NCI-H345 (cell line): ENCODE measurements around the gene SCGB3A2.
"Not testable (repeated sequence)": the region's sequence is repeated elsewhere in the genome, so short reads cannot be mapped to it uniquely, and the experiment has no call there.

Source experiments
- DNase-seq: peaks from one replicate; lab custom pipeline; 2025; lab: John Stamatoyannopoulos, UW

Gene SCGB3A2

DNA sequence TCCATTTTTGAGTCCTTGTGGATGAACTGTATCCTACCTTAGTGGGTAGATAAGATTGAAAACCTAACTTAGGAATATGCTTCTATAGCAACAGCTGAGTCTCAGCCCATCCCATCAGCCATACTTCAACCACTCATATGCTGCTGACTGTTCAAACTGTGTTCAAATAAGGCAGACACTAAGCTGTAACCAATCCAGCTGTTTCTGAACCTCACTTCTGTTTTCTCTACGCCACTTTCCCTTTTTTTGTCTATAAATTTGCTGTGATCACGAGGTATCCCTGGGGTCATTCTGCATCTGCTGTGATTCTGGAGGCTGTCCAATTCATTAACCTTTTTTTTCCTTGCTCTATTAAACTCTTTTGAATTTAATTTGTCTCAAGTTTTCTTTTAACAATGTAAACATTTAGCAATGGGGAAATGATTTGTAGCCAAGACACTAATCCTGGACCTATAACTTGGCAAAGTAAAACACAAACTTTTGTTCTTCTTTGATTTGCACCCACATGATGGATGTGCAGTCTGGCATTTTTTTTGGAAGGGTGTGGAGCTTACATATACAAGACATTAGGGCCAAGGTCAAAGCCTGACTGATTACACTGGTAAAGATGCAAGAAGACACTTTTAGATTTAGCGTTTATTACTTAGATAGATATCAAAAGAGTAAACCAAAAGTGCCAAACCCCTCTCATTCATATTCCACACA, 14.9 kb upstream of the SCGB3A2 start:
- DNase-seq = no peak

- peak; percentile 17 for DNase-seq
Observed at GRCh38 chr5:147869112-147869511, 9.4 kb upstream of the SCGB3A2 start.

GRCh38 chr5:147869892-147870291, 8.6 kb upstream of the SCGB3A2 start:
- DNase-seq = not testable (repeated sequence)

GRCh38 chr5:147871980-147872549, 6.4 kb upstream of the SCGB3A2 start:
- not testable (repeated sequence) for DNase-seq

DNA sequence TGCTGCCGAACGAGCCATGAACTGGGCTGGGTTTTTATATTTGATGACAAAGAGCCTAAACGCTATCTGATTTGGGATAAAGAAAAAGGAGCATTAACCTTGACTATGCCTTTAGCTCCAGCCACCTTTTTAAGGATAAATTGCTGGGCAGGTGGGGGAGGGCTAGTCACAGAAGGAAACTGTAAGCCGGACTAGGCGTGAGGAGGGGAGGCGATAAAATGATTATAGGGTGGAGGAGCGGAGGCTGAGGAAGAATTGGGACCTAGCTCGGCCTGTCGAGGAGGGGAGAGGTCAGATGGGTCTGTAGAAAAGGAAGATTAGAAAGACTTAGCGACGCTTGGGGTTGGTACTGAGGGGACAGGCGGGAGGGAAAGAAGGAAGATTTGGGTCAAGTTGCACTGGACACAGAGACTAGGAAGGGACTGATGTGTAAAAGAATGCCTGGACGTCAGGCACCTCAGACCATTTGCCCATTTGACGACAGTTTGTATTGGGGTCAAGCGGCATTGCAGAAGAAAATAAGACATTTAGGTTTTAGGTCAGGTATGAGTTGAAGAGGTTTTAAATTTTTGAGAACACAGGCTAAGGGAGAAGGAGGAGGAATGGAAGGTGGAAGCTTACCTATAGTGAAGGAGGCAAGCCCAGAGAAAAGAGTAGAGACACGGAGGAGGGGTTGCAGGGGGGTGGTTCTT, 5.6 kb upstream of the SCGB3A2 start:
- DNase-seq = not testable (repeated sequence)

DNA sequence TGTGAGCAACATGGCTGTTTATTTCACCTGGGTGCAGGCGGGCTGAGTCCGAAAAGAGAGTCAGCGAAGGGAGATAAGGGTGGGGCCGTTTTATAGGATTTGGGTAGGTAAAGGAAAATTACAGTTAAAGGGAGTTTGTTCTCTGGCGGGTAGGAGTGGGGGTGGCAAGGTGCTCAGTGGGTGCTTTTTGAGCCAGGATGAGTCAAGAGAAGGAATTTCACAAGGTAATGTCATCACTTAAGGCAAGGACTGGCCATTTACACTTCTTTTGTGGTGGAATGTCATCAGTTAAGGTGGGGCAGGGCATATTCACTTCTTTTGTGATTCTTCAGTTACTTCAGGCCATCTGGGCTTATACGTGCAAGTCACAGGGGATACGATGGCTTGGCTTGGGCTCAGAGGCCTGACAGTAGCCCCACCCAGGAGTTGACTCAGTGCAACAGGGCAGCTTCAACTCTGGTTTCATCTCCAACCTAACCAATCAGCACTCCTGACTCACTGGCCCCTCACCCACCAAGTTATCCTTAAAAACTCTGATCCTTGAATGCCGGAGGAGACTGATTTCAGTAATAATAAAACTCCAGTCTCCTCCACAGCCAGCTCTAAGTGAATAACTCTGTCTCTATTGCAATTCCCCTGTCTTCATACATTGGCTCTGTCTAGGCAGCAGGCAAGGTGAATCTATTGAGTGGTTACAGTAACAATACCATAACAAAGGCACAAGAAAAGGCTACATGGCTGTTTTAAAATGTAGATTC, 4.2 kb upstream of the SCGB3A2 start:
- not testable (repeated sequence) for DNase-seq

- no peak for DNase-seq
Observed at GRCh38 chr5:147874910-147875367, 3.6 kb upstream of the SCGB3A2 start.

- no peak for DNase-seq
Observed at GRCh38 chr5:147876141-147876540, 2.4 kb upstream of the SCGB3A2 start.

DNA sequence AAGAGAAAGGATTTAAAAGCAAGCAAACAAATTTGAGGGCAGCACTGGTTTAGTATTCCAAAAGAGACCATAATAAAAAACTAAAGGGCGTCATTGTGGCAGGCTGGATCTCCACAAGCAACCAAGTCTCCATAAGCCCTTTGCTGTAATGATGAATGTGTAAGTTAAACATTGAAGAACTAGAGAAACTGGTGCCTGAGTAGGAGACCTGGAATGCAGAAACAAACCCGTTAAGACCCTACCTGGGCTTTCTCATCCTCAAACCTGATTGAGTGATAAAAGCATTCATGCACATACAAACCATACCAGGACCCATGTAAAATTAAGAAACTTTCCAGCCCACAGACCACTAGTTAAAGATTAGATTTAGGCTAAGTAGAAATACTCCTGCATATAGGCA, 1.9 kb upstream of the SCGB3A2 start:
- DNase-seq = no peak

GRCh38 chr5:147879784-147880183, 1.3 kb downstream of the SCGB3A2 start:
- no peak for DNase-seq

DNA sequence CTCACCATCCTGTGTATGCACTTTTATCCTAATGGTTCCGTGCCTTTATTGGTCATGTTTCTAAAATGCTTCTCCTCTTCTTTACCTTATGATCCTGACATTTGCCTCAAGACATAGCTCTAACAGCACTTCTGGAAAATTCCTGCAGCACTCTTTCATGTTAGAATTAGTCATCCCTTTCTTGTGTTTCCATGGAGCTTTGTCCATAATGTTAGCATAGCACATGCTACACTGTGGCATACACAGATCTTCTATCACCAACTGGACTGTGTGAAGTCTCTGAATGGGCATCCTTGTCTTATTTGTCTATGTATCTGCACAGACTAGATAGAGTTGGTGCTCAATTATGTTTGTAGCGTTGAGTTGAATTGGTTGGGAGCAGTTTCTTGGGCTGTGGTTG, 2.0 kb downstream of the SCGB3A2 start:
- DNase-seq = no peak

DNA sequence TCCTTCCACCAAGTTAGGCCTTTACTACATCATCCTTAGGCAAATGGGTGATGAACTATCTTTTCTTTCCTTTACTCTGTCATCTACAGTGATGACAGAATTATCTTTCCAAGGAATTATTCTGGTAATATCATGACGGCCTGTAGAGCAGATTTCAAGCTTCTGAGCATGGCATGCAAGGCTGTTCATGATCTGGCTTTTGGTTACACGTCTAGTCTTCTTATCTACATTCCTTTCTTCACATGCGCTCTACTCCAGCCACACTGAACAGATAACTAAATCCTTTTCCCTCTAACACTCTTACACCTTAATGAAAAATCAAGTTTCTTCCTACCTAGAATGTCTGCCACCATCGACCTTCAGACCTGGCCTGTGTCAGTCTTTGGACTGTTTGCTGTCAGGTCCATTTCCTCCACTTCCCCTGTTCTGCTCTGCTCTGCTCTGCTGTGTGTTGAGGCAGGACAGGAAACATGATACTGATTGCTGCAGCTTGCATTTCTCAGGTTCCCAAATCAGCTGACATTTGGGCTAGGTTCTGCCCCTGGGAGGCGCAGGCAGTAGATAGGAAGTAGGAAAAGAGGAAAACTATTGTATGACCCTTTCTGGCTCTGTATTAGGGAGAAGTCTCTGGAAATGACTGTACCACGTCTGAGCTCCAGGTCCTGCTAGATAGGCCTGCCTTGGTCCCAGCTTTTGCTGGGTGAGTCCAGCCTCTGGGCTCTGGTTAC, 4.2 kb downstream of the SCGB3A2 start:
- DNase-seq = no peak

- DNase-seq = peak; percentile 26
Observed at GRCh38 chr5:147887026-147887627, 8.6 kb downstream of the SCGB3A2 start.

- no peak for DNase-seq
Observed at GRCh38 chr5:147887930-147888329, 9.4 kb downstream of the SCGB3A2 start.

DNA sequence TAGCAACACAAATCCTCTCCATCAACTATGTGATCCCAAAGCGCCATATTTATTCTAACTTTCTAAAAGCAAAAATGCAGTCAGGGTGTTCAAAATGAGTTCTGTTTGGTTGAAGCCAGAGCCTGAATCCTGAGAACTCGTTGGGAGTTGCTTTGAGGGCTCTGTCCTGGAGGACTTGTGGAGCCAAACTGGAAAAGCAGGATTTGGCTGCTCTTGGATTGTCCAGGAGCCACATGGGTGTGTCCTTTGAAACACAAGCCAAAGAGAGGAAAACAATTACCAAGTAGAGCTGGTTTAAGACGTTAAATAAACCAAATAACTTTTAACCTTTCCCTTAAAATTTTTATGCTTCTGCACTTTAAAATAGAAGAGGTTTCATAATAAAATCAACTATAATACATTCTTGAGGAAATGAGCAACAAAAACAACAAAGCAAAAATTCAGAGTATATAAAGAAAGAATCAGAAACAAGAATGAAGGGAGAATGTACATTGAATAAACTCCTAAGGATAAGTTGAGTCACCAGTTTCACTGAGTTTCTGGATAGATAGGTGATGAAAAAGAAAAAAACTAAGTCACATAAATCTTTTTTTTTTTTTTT, 14.3 kb downstream of the SCGB3A2 start:
- peak; percentile 21 for DNase-seq

- no peak for DNase-seq
Observed at GRCh38 chr5:147893820-147894219, 15.3 kb downstream of the SCGB3A2 start.

- DNase-seq = no peak
Observed at GRCh38 chr5:147895864-147896263, 17.4 kb downstream of the SCGB3A2 start.

- DNase-seq = no peak
Observed at GRCh38 chr5:147898875-147899401, 20.4 kb downstream of the SCGB3A2 start.

DNA sequence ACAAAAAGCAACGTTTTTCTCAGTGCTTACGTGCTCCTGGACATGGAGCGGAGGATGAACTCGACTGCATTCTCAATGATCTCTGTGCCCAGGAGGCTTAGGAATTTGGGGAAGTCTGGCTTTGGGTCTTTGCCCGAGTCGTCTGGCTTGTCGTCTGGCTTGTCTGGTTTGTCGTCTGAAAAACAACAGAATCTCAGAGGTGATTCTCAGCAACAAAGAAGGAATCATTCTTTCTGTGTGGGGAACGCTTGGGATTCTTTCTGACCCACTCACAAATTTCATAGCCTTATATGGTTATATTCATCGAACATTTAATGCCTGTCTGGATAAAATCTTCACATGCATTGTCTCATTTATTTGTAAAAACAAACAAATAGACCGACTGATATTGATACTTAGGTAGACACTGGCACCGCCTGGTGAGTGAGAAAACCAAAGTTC, 23.1 kb downstream of the SCGB3A2 start:
- DNase-seq = no peak

DNA sequence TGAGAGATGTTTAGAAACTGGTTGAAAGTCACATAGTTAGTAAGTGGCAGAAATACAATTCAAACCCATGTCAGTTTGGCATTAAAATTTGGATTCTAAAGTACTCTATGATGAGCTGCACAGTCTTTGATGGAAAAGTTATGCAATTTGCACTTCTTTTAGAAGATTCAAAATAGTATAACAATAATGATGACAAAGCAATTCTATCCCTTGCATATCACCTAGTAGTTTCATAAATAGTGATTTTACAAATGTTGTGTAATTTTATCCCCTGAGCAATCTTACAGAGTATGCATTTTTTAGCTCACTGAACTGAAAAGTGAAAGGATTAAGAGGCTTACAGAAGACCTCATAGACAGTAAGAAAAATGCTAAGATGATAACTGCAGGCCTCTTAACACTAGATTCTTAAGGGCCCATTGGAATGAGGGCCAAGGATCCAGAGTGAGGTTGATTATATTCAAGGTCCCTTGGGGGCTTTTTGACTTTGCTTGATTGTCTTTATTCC, 24.2 kb downstream of the SCGB3A2 start:
- DNase-seq = no peak
